ENCODE data around the gene RFPL1. TPM values are rescaled to one million over a fixed set of nuclear protein-coding genes. Genes with fewer than 3 reads are reported as not detected.
A peak's percentile ranks its signal among the peaks of the same experiment; 100 is the strongest.

RFPL1 gene
- total and polyA plus RNA-seq, 2 of the 13 experiments (the other 11 are each of a cell fraction or from before 2014, with no cell fraction given): not detected

- TF ChIP-seq, protein P1, sequence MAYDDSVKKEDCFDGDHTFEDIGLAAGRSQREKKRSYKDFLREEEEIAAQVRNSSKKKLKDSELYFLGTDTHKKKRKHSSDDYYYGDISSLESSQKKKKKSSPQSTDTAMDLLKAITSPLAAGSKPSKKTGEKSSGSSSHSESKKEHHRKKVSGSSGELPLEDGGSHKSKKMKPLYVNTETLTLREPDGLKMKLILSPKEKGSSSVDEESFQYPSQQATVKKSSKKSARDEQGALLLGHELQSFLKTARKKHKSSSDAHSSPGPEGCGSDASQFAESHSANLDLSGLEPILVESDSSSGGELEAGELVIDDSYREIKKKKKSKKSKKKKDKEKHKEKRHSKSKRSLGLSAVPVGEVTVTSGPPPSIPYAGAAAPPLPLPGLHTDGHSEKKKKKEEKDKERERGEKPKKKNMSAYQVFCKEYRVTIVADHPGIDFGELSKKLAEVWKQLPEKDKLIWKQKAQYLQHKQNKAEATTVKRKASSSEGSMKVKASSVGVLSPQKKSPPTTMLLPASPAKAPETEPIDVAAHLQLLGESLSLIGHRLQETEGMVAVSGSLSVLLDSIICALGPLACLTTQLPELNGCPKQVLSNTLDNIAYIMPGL (CRISPR knock-in tag; IDR thresholded peaks at IDR 0.05; ENCODE audit: borderline replicate concordance in 1 of 2, low read depth in 1 of 2): peak in 1 of 2 experiments; percentile 62; a peak in 1 of 4 replicates
- TF ChIP-seq KDM2A (CRISPR knock-in tag; IDR thresholded peaks at IDR 0.05; ENCODE audit: borderline replicate concordance, low read depth): peak; percentile 75; the same call in 1 of the 2 replicates
- peak; percentile 78 for TF ChIP-seq CREM (IDR thresholded peaks at IDR 0.05)
- no peak for TF ChIP-seq CREM (CRISPR knock-in tag; IDR thresholded peaks at IDR 0.05)
- peak; percentile 42 for TF ChIP-seq SALL1 (CRISPR knock-in tag; IDR thresholded peaks at IDR 0.05)
- no peak for TF ChIP-seq KDM3A (CRISPR knock-in tag; IDR thresholded peaks at IDR 0.05; ENCODE audit: low read depth)
- TF ChIP-seq, protein P2, sequence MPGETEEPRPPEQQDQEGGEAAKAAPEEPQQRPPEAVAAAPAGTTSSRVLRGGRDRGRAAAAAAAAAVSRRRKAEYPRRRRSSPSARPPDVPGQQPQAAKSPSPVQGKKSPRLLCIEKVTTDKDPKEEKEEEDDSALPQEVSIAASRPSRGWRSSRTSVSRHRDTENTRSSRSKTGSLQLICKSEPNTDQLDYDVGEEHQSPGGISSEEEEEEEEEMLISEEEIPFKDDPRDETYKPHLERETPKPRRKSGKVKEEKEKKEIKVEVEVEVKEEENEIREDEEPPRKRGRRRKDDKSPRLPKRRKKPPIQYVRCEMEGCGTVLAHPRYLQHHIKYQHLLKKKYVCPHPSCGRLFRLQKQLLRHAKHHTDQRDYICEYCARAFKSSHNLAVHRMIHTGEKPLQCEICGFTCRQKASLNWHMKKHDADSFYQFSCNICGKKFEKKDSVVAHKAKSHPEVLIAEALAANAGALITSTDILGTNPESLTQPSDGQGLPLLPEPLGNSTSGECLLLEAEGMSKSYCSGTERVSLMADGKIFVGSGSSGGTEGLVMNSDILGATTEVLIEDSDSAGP (CRISPR knock-in tag; IDR thresholded peaks at IDR 0.05; ENCODE audit: borderline replicate concordance): peak; percentile 58; the same call in 1 of the 2 replicates
- TF ChIP-seq ELF1 (CRISPR knock-in tag; IDR thresholded peaks at IDR 0.05): peak; percentile 51; the same call in 1 of the 2 replicates
- TF ChIP-seq RAD21 (CRISPR knock-in tag; IDR thresholded peaks at IDR 0.05): peak; percentile 69
- no peak for TF ChIP-seq ZNF556 (CRISPR knock-in tag; IDR thresholded peaks at IDR 0.05; ENCODE audit: borderline replicate concordance)
- 0 out of 2 replicates have a peak, but pooled peaks have one; percentile 40 for TF ChIP-seq MIER3 (CRISPR knock-in tag; IDR thresholded peaks at IDR 0.05; ENCODE audit: borderline replicate concordance)
- TF ChIP-seq PITX1 (CRISPR knock-in tag; IDR thresholded peaks at IDR 0.05): 0 out of 2 replicates have a peak, but pooled peaks have one; percentile 15
- TF ChIP-seq, protein P3, sequence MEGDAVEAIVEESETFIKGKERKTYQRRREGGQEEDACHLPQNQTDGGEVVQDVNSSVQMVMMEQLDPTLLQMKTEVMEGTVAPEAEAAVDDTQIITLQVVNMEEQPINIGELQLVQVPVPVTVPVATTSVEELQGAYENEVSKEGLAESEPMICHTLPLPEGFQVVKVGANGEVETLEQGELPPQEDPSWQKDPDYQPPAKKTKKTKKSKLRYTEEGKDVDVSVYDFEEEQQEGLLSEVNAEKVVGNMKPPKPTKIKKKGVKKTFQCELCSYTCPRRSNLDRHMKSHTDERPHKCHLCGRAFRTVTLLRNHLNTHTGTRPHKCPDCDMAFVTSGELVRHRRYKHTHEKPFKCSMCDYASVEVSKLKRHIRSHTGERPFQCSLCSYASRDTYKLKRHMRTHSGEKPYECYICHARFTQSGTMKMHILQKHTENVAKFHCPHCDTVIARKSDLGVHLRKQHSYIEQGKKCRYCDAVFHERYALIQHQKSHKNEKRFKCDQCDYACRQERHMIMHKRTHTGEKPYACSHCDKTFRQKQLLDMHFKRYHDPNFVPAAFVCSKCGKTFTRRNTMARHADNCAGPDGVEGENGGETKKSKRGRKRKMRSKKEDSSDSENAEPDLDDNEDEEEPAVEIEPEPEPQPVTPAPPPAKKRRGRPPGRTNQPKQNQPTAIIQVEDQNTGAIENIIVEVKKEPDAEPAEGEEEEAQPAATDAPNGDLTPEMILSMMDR (CRISPR knock-in tag; IDR thresholded peaks at IDR 0.05): peak; percentile 91
- 0 out of 2 replicates have a peak, but pooled peaks have one; percentile 27 for TF ChIP-seq HOXA5 (CRISPR knock-in tag; IDR thresholded peaks at IDR 0.05)
- TF ChIP-seq TARDBP (CRISPR knock-in tag; IDR thresholded peaks at IDR 0.05): no peak
- no peak for TF ChIP-seq ZNF605 (CRISPR knock-in tag; IDR thresholded peaks at IDR 0.05)
- TF ChIP-seq MIER2 (CRISPR knock-in tag; IDR thresholded peaks at IDR 0.05): 0 out of 2 replicates have a peak, but pooled peaks have one; percentile 14
- peak; percentile 38 for TF ChIP-seq HNRNPLL (IDR thresholded peaks at IDR 0.05; ENCODE audit: low read depth, low read length, poor library complexity, severe bottlenecking)
- TF ChIP-seq SAP130 (CRISPR knock-in tag; IDR thresholded peaks at IDR 0.05; ENCODE audit: low read depth): peak; percentile 36; the same call in 1 of the 2 replicates
- peak; percentile 55; the same call in 1 of the 2 replicates for TF ChIP-seq HOXA3 (CRISPR knock-in tag; IDR thresholded peaks at IDR 0.05)
- TF ChIP-seq GATAD2A (CRISPR knock-in tag; IDR thresholded peaks at IDR 0.05): 0 out of 2 replicates have a peak, but pooled peaks have one; percentile 17
- TF ChIP-seq TIGD3 (CRISPR knock-in tag; IDR thresholded peaks at IDR 0.05; ENCODE audit: borderline replicate concordance): no peak
- TF ChIP-seq MAZ (IDR thresholded peaks at IDR 0.05; ENCODE audit: borderline replicate concordance, low read depth, low read length): no peak
- no peak for TF ChIP-seq MAZ (CRISPR knock-in tag; IDR thresholded peaks at IDR 0.05; ENCODE audit: low read depth)
Measured at GRCh38 chr22:29470159-29470855, 31.9 kb downstream of the RFPL1 start (continued).
